ENCODE data around the gene STK32C.

DNA sequence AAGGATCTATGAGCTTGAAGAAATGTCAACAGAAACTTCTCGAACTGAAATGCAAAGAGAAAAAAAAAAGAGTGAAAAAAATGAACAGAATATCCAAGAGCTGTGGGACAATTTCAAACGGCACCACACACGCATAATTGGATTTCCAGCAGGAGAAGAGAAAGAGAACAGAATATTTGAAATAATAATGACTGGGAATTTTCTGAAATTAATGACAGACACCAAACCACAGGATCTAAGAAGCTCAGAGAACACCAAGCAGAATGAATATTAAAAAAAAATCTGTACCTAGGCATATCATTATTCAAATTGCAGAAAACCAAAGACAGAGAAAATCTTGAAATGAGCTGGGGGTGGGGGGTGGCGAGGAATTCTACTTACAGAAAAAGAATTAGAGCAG lies 93.8 kb downstream of the STK32C start:
- TF ChIP-seq, protein P1, sequence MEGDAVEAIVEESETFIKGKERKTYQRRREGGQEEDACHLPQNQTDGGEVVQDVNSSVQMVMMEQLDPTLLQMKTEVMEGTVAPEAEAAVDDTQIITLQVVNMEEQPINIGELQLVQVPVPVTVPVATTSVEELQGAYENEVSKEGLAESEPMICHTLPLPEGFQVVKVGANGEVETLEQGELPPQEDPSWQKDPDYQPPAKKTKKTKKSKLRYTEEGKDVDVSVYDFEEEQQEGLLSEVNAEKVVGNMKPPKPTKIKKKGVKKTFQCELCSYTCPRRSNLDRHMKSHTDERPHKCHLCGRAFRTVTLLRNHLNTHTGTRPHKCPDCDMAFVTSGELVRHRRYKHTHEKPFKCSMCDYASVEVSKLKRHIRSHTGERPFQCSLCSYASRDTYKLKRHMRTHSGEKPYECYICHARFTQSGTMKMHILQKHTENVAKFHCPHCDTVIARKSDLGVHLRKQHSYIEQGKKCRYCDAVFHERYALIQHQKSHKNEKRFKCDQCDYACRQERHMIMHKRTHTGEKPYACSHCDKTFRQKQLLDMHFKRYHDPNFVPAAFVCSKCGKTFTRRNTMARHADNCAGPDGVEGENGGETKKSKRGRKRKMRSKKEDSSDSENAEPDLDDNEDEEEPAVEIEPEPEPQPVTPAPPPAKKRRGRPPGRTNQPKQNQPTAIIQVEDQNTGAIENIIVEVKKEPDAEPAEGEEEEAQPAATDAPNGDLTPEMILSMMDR (IDR thresholded peaks at IDR 0.05), result no peak
- no peak for TF ChIP-seq POLR2A (IDR thresholded peaks at IDR 0.05)

Data from testis (tissue), 2 donors.